ENCODE measurements around the gene VAX1.

VAX1 gene

GRCh38 chr10:117138838-117139580 is 939 bp upstream of the VAX1 start:
- H3K9me3 ChIP-seq (ENCODE audit: insufficient read depth, low read length): peaks cover 1% of the 10 kb centered on the region; the same call in 1 of the 2 replicates
- DNase-seq (ENCODE audit: low read depth, low spot score): no peak
- no peaks in the 10 kb centered on the region for H3K36me3 ChIP-seq (ENCODE audit: insufficient read depth, insufficient read length, low read length)
- no peak overlapping the region for H3K4me3 ChIP-seq (ENCODE audit: insufficient read length, low read depth)
- H3K27me3 ChIP-seq (ENCODE audit: insufficient read depth, insufficient read length): peaks cover 97% of the 10 kb centered on the region
- H3K4me1 ChIP-seq (ENCODE audit: insufficient read depth, insufficient read length): peaks cover 4% of the 10 kb centered on the region
- no peak for TF ChIP-seq SUZ12 (IDR thresholded peaks at IDR 0.05; ENCODE audit: extremely low read depth, insufficient read depth, insufficient read length)
- TF ChIP-seq ZNF274 (IDR thresholded peaks at IDR 0.05; ENCODE audit: low read depth, low read length): no peak
- no peak for TF ChIP-seq YY1 (IDR thresholded peaks at IDR 0.05; ENCODE audit: insufficient read depth, insufficient read length)
- no peak overlapping the region for H3K9ac ChIP-seq (ENCODE audit: insufficient read length, low read depth)

GRCh38 chr10:117137031-117137910 is 799 bp downstream of the VAX1 start:
- Histone ChIP-seq H3K4me3 (ENCODE audit: insufficient read length, low read depth) (peak overlapping the region; percentile 46), H3K9ac (ENCODE audit: insufficient read length, low read depth) (no peak overlapping the region), H3K4me1 (ENCODE audit: insufficient read depth, insufficient read length) (peaks cover 4% of the 10 kb centered on the region), H3K9me3 (ENCODE audit: insufficient read depth, low read length) (no peaks in the 10 kb centered on the region), H3K36me3 (ENCODE audit: insufficient read depth, insufficient read length, low read length) (no peaks in the 10 kb centered on the region), H3K27me3 (ENCODE audit: insufficient read depth, insufficient read length) (peaks cover 97% of the 10 kb centered on the region)
- no peak for TF ChIP-seq ZNF274 (IDR thresholded peaks at IDR 0.05; ENCODE audit: low read depth, low read length)
- no peak for TF ChIP-seq YY1 (IDR thresholded peaks at IDR 0.05; ENCODE audit: insufficient read depth, insufficient read length)
- TF ChIP-seq SUZ12 (IDR thresholded peaks at IDR 0.05; ENCODE audit: extremely low read depth, insufficient read depth, insufficient read length): no peak
- no peak for DNase-seq (ENCODE audit: low read depth, low spot score)

GRCh38 chr10:117136391-117136975 is 1.6 kb downstream of the VAX1 start:
- H3K9me3 ChIP-seq (ENCODE audit: insufficient read depth, low read length): no peaks in the 10 kb centered on the region
- peaks cover 97% of the 10 kb centered on the region for H3K27me3 ChIP-seq (ENCODE audit: insufficient read depth, insufficient read length)
- TF ChIP-seq SUZ12 (IDR thresholded peaks at IDR 0.05; ENCODE audit: extremely low read depth, insufficient read depth, insufficient read length) (peak; percentile 79), YY1 (IDR thresholded peaks at IDR 0.05; ENCODE audit: insufficient read depth, insufficient read length) (no peak), ZNF274 (IDR thresholded peaks at IDR 0.05; ENCODE audit: low read depth, low read length) (no peak)
- peak overlapping the region; percentile 46 for H3K4me3 ChIP-seq (ENCODE audit: insufficient read length, low read depth)
- no peak for DNase-seq (ENCODE audit: low read depth, low spot score)
- H3K36me3 ChIP-seq (ENCODE audit: insufficient read depth, insufficient read length, low read length): no peaks in the 10 kb centered on the region
- no peak overlapping the region for H3K9ac ChIP-seq (ENCODE audit: insufficient read length, low read depth)
- H3K4me1 ChIP-seq (ENCODE audit: insufficient read depth, insufficient read length): peaks cover 5% of the 10 kb centered on the region

- TF ChIP-seq SUZ12 (IDR thresholded peaks at IDR 0.05; ENCODE audit: extremely low read depth, insufficient read depth, insufficient read length) (no peak), YY1 (IDR thresholded peaks at IDR 0.05; ENCODE audit: insufficient read depth, insufficient read length) (no peak), ZNF274 (IDR thresholded peaks at IDR 0.05; ENCODE audit: low read depth, low read length) (no peak)
- DNase-seq (ENCODE audit: low read depth, low spot score): no peak
- H3K36me3 ChIP-seq (ENCODE audit: insufficient read depth, insufficient read length, low read length): no peaks in the 10 kb centered on the region
- H3K4me1 ChIP-seq (ENCODE audit: insufficient read depth, insufficient read length): peaks cover 8% of the 10 kb centered on the region
- no peak overlapping the region for H3K4me3 ChIP-seq (ENCODE audit: insufficient read length, low read depth)
- no peak overlapping the region for H3K9ac ChIP-seq (ENCODE audit: insufficient read length, low read depth)
- H3K27me3 ChIP-seq (ENCODE audit: insufficient read depth, insufficient read length): peaks cover 97% of the 10 kb centered on the region
- no peaks in the 10 kb centered on the region for H3K9me3 ChIP-seq (ENCODE audit: insufficient read depth, low read length)
These were observed 2.5 kb downstream of the VAX1 start for GRCh38 chr10:117135480-117136140.

GRCh38 chr10:117135026-117135372 is 3.1 kb downstream of the VAX1 start:
- H3K4me1 ChIP-seq (ENCODE audit: insufficient read depth, insufficient read length): peaks cover 8% of the 10 kb centered on the region
- H3K27me3 ChIP-seq (ENCODE audit: insufficient read depth, insufficient read length): peaks cover 97% of the 10 kb centered on the region
- DNase-seq (ENCODE audit: low read depth, low spot score): no peak
- H3K9me3 ChIP-seq (ENCODE audit: insufficient read depth, low read length): no peaks in the 10 kb centered on the region
- no peak overlapping the region for H3K9ac ChIP-seq (ENCODE audit: insufficient read length, low read depth)
- H3K4me3 ChIP-seq (ENCODE audit: insufficient read length, low read depth): no peak overlapping the region
- H3K36me3 ChIP-seq (ENCODE audit: insufficient read depth, insufficient read length, low read length): no peaks in the 10 kb centered on the region
- peak; percentile 59 for TF ChIP-seq SUZ12 (IDR thresholded peaks at IDR 0.05; ENCODE audit: extremely low read depth, insufficient read depth, insufficient read length)
- TF ChIP-seq ZNF274 (IDR thresholded peaks at IDR 0.05; ENCODE audit: low read depth, low read length): no peak
- TF ChIP-seq YY1 (IDR thresholded peaks at IDR 0.05; ENCODE audit: insufficient read depth, insufficient read length): no peak

- Histone ChIP-seq H3K9me3 (ENCODE audit: insufficient read depth, low read length) (no peaks in the 10 kb centered on the region), H3K4me1 (ENCODE audit: insufficient read depth, insufficient read length) (peaks cover 8% of the 10 kb centered on the region), H3K27me3 (ENCODE audit: insufficient read depth, insufficient read length) (peaks cover 98% of the 10 kb centered on the region), H3K9ac (ENCODE audit: insufficient read length, low read depth) (peak overlapping the region; percentile 50), H3K4me3 (ENCODE audit: insufficient read length, low read depth) (peak overlapping the region; percentile 21), H3K36me3 (ENCODE audit: insufficient read depth, insufficient read length, low read length) (no peaks in the 10 kb centered on the region)
- DNase-seq (ENCODE audit: low read depth, low spot score): no peak
- TF ChIP-seq SUZ12 (IDR thresholded peaks at IDR 0.05; ENCODE audit: extremely low read depth, insufficient read depth, insufficient read length) (no peak), ZNF274 (IDR thresholded peaks at IDR 0.05; ENCODE audit: low read depth, low read length) (no peak), YY1 (IDR thresholded peaks at IDR 0.05; ENCODE audit: insufficient read depth, insufficient read length) (no peak)
These were observed 3.6 kb downstream of the VAX1 start for GRCh38 chr10:117134306-117135025.
